K562 (cell line): ENCODE measurements around the gene SLC29A3. TPM values are rescaled to one million over a fixed set of nuclear protein-coding genes. Genes with fewer than 3 reads are reported as not detected.

Source experiments
- ATAC-seq: fragments of 200-7000 bp; cut with Tn5 transposase; 3 replicates; pipeline ENCODE4 v1.9.1; 2020; ENCODE audit warnings: moderate library complexity
- BruUV-seq: library from RNA; stranded (reverse); fragments of 400-500 nt; replicated peaks from 2 replicates; lab custom pipeline; 2021; lab: Mats Ljungman, UMichigan
- CTCF ChIA-PET: fragments of 300-600 bp; formaldehyde crosslinking; extraction: SDS; loops from one replicate; lab custom pipeline; 2021; ENCODE audit warnings: low intra/inter-chr PET ratio; lab: Yijun Ruan, JAX
- POLR2A ChIA-PET: fragments of 300-600, 350-650 bp; sonication (Branson Sonifier 250); formaldehyde crosslinking; extraction: SDS; loops from one replicate; lab custom pipeline; 2021; ENCODE audit warnings: antibody characterized with exemption, inconsistent platforms; lab: Yijun Ruan, JAX
- DNase-seq, 4 experiments: peaks; one replicate each; pipeline versions ENCODE4 v3.0.0 to v3.0.0-alpha.2; 2011 to 2018; ENCODE audit warnings: low spot score in 3 of 4, mixed read lengths in 3 of 4; ENCODE audit errors: extremely low read depth in 1 of 4
- FAIRE-seq: peaks from 2 replicates; lab custom pipeline; 2011; peaks lifted over from hg19 to GRCh38; lab: Jason Lieb, UNC
- H2AFZ ChIP-seq: 2 replicates; pipeline ENCODE4 v1.6.0; 2011; ENCODE audit warnings: low read depth, low read length, control low read depth, inconsistent platforms
- H3K27ac ChIP-seq: fragments of 200-600 bp; 3 replicates; pipeline ENCODE4 v1.8.0; 2011; ENCODE audit warnings: low read depth, mild to moderate bottlenecking, control low read depth, inconsistent platforms, low read length, moderate library complexity, mixed read lengths; ENCODE audit errors: extremely low read depth
- H3K27me3 ChIP-seq, 2 experiments: fragments of 300-600 bp in 1 of 2; 2 replicates in 1 of 2; 3 replicates in 1 of 2; pipeline versions ENCODE4 v1.6.0 to v1.8.0; 2011; ENCODE audit warnings: inconsistent platforms in 2 of 2, low read length in 2 of 2, mild to moderate bottlenecking in 1 of 2, mixed read lengths in 1 of 2, moderate library complexity in 1 of 2; ENCODE audit not compliant: control insufficient read depth in 2 of 2, insufficient read depth in 2 of 2
- H3K36me3 ChIP-seq: fragments of 300-600 bp; 3 replicates; pipeline ENCODE4 v1.8.0; 2011; ENCODE audit warnings: mild to moderate bottlenecking, low read length, inconsistent platforms; ENCODE audit not compliant: control insufficient read depth, insufficient read depth
- H3K4me1 ChIP-seq, 2 experiments: fragments of 200-600 bp in 1 of 2; replicated peaks in 1 of 2; 2 replicates in 1 of 2; 3 replicates in 1 of 2; pipeline versions ENCODE4 v1.5.1 to v1.8.0; 2011; ENCODE audit warnings: inconsistent platforms in 2 of 2, low read length in 2 of 2, mild to moderate bottlenecking in 1 of 2, mixed read lengths in 1 of 2, moderate library complexity in 1 of 2; ENCODE audit not compliant: control insufficient read depth in 2 of 2, insufficient read depth in 2 of 2
- H3K4me2 ChIP-seq: 2 replicates; pipeline ENCODE4 v1.6.1; 2011; ENCODE audit warnings: low read length, control low read depth, inconsistent platforms, mixed read lengths; ENCODE audit not compliant: insufficient read depth
- H3K4me3 ChIP-seq: fragments of 200-600 bp; sonication (generic), shearing (Covaris generic); 2 replicates; pipeline ENCODE4 v1.5.1; 2016; ENCODE audit warnings: control low read depth, inconsistent platforms
- H3K79me2 ChIP-seq: fragments of 200-600 bp; 3 replicates; pipeline ENCODE4 v1.8.0; 2011; ENCODE audit warnings: low read length, inconsistent platforms; ENCODE audit not compliant: control insufficient read depth, insufficient read depth
- H3K9ac ChIP-seq, 2 experiments: 2 replicates each; pipeline versions ENCODE4 v1.6.0 to v1.6.1; 2011; ENCODE audit warnings: low read depth in 2 of 2, low read length in 2 of 2, control low read depth in 1 of 2, inconsistent platforms in 1 of 2, mild to moderate bottlenecking in 1 of 2, mixed read lengths in 1 of 2; ENCODE audit not compliant: insufficient read depth in 1 of 2
- H3K9me1 ChIP-seq: one replicate; pipeline ENCODE4 v1.6.0; 2011; ENCODE audit warnings: inconsistent platforms, mild to moderate bottlenecking, low read length, moderate library complexity; ENCODE audit not compliant: control insufficient read depth, insufficient read depth
- H3K9me3 ChIP-seq: replicated peaks from 2 replicates; pipeline ENCODE4 v1.5.1; 2011; ENCODE audit warnings: low read depth, low read length, inconsistent platforms; ENCODE audit not compliant: control insufficient read depth, insufficient read depth
- H4K20me1 ChIP-seq: replicated peaks from 2 replicates; pipeline ENCODE4 v1.6.1; 2011; ENCODE audit warnings: low read length, inconsistent platforms, mixed read lengths; ENCODE audit not compliant: control insufficient read depth, insufficient read depth
- ATF3 ChIP-seq, 2 experiments: fragments of 450-650 bp in 1 of 2; sonication (generic) in 1 of 2; formaldehyde crosslinking in 1 of 2; IDR thresholded peaks in 1 of 2; conservative IDR thresholded peaks in 1 of 2; 2 replicates each; pipeline versions ENCODE4 v1.6.1 to v1.8.1; 2016 to 2023; ENCODE audit warnings: mild to moderate bottlenecking in 2 of 2, moderate library complexity in 2 of 2, inconsistent platforms in 1 of 2, missing genetic modification reagents in 1 of 2
- BCLAF1 ChIP-seq, 2 experiments: fragments of 450-650 bp in 1 of 2; IDR thresholded peaks; 2 replicates each; pipeline ENCODE4 v1.6.1; 2011 to 2017; ENCODE audit warnings: low read depth in 2 of 2, antibody characterized with exemption in 1 of 2, borderline replicate concordance in 1 of 2, low read length in 1 of 2, mild to moderate bottlenecking in 1 of 2, mixed read lengths in 1 of 2; ENCODE audit not compliant: control insufficient read depth in 1 of 2
- COPS2 ChIP-seq: fragments of 450-650 bp; conservative IDR thresholded peaks from 2 replicates; pipeline ENCODE4 v1.6.1; 2016; ENCODE audit warnings: mild to moderate bottlenecking, moderate library complexity
- CREB3 ChIP-seq: fragments of 450-650 bp; conservative IDR thresholded peaks from 2 replicates; pipeline ENCODE4 v1.6.1; 2016; ENCODE audit warnings: missing genetic modification characterization, low read depth, mild to moderate bottlenecking, missing compliant biosample characterization, moderate library complexity
- FOSL1 ChIP-seq: fragments of 200-800 bp; sonication (Bioruptor generic); conservative IDR thresholded peaks from 2 replicates; pipeline ENCODE4 v1.6.1; 2016; ENCODE audit warnings: missing genetic modification characterization, missing compliant biosample characterization
- MIER1 ChIP-seq: fragments of 450-650 bp; IDR thresholded peaks from 2 replicates; pipeline ENCODE4 v1.6.1; 2016; ENCODE audit warnings: antibody characterized with exemption, mild to moderate bottlenecking, low read depth
- RBM25 ChIP-seq: fragments of 200-400 bp; formaldehyde crosslinking; IDR thresholded peaks from 2 replicates; pipeline ENCODE4 v1.6.1; 2018; ENCODE audit warnings: low read length, low read depth, moderate library complexity; ENCODE audit not compliant: severe bottlenecking
- TFAP4 ChIP-seq: sonication (generic); formaldehyde crosslinking; IDR thresholded peaks from 2 replicates; pipeline ENCODE4 v1.8.0; 2022; ENCODE audit warnings: missing genetic modification reagents, mild to moderate bottlenecking, moderate library complexity, borderline replicate concordance
- ZNF217 ChIP-seq: sonication (generic); formaldehyde crosslinking; IDR thresholded peaks from 2 replicates; pipeline ENCODE4 v1.8.0; 2022; ENCODE audit warnings: mild to moderate bottlenecking, missing genetic modification reagents
- ZNF263 ChIP-seq: sonication (generic); formaldehyde crosslinking; IDR thresholded peaks from 2 replicates; pipeline ENCODE4 v1.8.0; 2022; ENCODE audit warnings: mild to moderate bottlenecking, missing genetic modification reagents, borderline replicate concordance
- ZNF436 ChIP-seq: fragments of 250-450, 450-650 bp; sonication (Bioruptor Pico); formaldehyde crosslinking; IDR thresholded peaks from 2 replicates; pipeline ENCODE4 v1.7.0; 2020; ENCODE audit warnings: mild to moderate bottlenecking
- ZNF655 ChIP-seq: fragments of 250-450 bp; sonication (Bioruptor Pico); IDR thresholded peaks from 2 replicates; pipeline ENCODE4 v1.5.0; 2021
- WGBS: fragments of 100-300 bp; shearing (Covaris generic); methylation state at CpG from one replicate; pipeline ENCODE4 v1.1.6; 2016; ENCODE audit warnings: low coverage, mixed read lengths; ENCODE audit not compliant: insufficient coverage; ENCODE audit errors: missing lambda C conversion rate; 5-methylcytosine and 5-hydroxymethylcytosine counted together
- in situ Hi-C: fragments of 300-500 bp; cut with MboI; formaldehyde crosslinking; loops from 4 replicates; pipeline ENCODE4 v1.15.0; 2018; ENCODE audit warnings: inconsistent platforms, mixed read lengths
- intact Hi-C: fragments of 100-400 bp; cut with micrococcal nuclease; formaldehyde crosslinking; loops from 2 replicates; pipeline ENCODE4 v1.14.2; 2022
- polyA plus RNA-seq, 8 experiments: library from polyadenylated mRNA; depleted of rRNA in 4 of 8; stranded (reverse) in 5 of 8; unstranded in 3 of 8; fragments of >200 nt; fragmentation: Nextera tagmentation in 2 of 8; fragmentation: Illumina TruSeq in 1 of 8; extraction: Ambion mirVana in 2 of 8; extraction: Trizol in 1 of 8; gene quantifications; 2 replicates each; pipeline versions ENCODE4 v1.2.1 to v1.2.3, GENCODE V29; 2011 to 2014; ENCODE audit warnings: inconsistent platforms in 1 of 8, missing spikeins in 1 of 8
- total RNA-seq, 7 experiments: library from RNA; depleted of rRNA in 6 of 7; stranded (reverse); fragments of >200 nt in 6 of 7; fragmentation: Illumina TruSeq in 2 of 7; extraction: Trizol in 2 of 7; gene quantifications; 2 replicates each; pipeline versions ENCODE4 v1.2.1 to v1.2.3, GENCODE V29; 2011 to 2021; ENCODE audit warnings: low replicate concordance in 1 of 7

SLC29A3 gene
- total and polyA plus RNA-seq, 9 of the 15 experiments (the other 6 are each of a cell fraction or from before 2014, with no cell fraction given), result 2.1 to 10.7 (median 4.6) TPM

- no peaks in the 10 kb centered on the region; the same call in 1 of the 2 replicates for H4K20me1 ChIP-seq
- no peaks in the 10 kb centered on the region for H3K9me3 ChIP-seq
- H3K4me2 ChIP-seq, result no peak overlapping the region
- H3K27me3 ChIP-seq, result no peaks in the 10 kb centered on the region
- no peak overlapping the region for H3K27ac ChIP-seq
- POLR2A ChIA-PET, result interaction anchor here (0.6 kb wide), 2 partner anchors 8 to 948 kb away, joined by 3 read pairs; no protein-coding TSS in a partner anchor
- no peaks in the 10 kb centered on the region for H3K36me3 ChIP-seq
- peaks cover 0 to 14% of the 10 kb centered on the region in 2 experiments; a peak in 2 of 5 replicates for H3K4me1 ChIP-seq
- in situ Hi-C loops, result no loop called here
- WGBS, result 35% methylated on average over 4 of the region's 4 CpGs
- intact Hi-C loops, result no loop called here
- H3K79me2 ChIP-seq, result no peaks in the 10 kb centered on the region
- no peaks in the 10 kb centered on the region for H3K9me1 ChIP-seq
- ATAC-seq, result no peak
- TSS peak; percentile 14 for BruUV-seq
- CTCF ChIA-PET, result no interaction called here
- H3K4me3 ChIP-seq, result no peak overlapping the region
- no peak overlapping the region for H2AFZ ChIP-seq
- FAIRE-seq, result no peak
- DNase-seq, result no peak
- no peak overlapping the region for H3K9ac ChIP-seq
- TF ChIP-seq ZNF263 (CRISPR knock-in tag), result no peak
- no peak for TF ChIP-seq ZNF217 (CRISPR knock-in tag)
- no peak for TF ChIP-seq FOSL1 (tag)
- TF ChIP-seq ZNF655 (CRISPR knock-in tag), result no peak
- TF ChIP-seq ZNF436 (CRISPR knock-in tag), result no peak
- TF ChIP-seq TFAP4 (CRISPR knock-in tag), result no peak
- peak; percentile 13; the same call in 1 of the 2 replicates for TF ChIP-seq ATF3 (IDR thresholded peaks at IDR 0.05)
- no peak for TF ChIP-seq ATF3 (CRISPR knock-in tag; conservative IDR thresholded peaks at IDR 0.05)
- TF ChIP-seq BCLAF1 (IDR thresholded peaks at IDR 0.05; ENCODE audit: borderline replicate concordance in 1 of 2, control insufficient read depth in 1 of 2, low read depth in 2 of 2, low read length in 1 of 2), result no peak
- no peak for TF ChIP-seq COPS2
- TF ChIP-seq CREB3 (tag), result no peak
- peak; percentile 86 for TF ChIP-seq RBM25
- TF ChIP-seq MIER1, result no peak
Measured at GRCh38 chr10:71330789-71331404, 11.8 kb downstream of the SLC29A3 start.
